ENCODE data around the gene BCR.

DNA sequence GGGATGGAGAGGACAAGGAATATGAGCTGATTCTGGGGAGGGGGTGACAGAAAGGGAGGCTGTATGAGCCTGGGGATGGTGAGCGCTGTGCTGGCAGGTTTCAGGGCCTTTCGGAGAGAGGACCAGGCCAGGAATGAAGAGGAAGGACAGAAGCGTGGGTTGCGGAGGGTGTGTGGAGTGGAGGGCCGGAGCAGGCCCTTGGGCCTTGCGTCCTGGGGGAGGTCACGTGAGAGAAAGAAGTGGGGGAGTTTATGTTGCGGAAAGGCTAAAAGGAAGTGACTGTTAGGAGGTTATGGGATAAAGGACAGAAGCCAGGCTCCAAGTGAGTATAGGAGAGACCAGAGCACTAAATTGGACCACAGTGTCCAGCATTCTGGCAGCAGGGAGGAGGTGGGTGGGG is 17.5 kb downstream of the BCR start:
- TF ChIP-seq TBP (IDR thresholded peaks at IDR 0.05; ENCODE audit: low read depth, low read length) (no peak), HDAC2 (IDR thresholded peaks at IDR 0.05; ENCODE audit: borderline replicate concordance in 1 of 2, low read depth in 2 of 2, low read length in 2 of 2) (no peak), EGR1 (IDR thresholded peaks at IDR 0.05; ENCODE audit: borderline replicate concordance, low read depth, low read length) (no peak), RXRA (IDR thresholded peaks at IDR 0.05; ENCODE audit: insufficient read depth, low read depth, low read length) (no peak), FOSL1 (IDR thresholded peaks at IDR 0.05; ENCODE audit: insufficient read depth, low read depth, low read length) (no peak)
- TF ChIP-seq, protein P1, sequence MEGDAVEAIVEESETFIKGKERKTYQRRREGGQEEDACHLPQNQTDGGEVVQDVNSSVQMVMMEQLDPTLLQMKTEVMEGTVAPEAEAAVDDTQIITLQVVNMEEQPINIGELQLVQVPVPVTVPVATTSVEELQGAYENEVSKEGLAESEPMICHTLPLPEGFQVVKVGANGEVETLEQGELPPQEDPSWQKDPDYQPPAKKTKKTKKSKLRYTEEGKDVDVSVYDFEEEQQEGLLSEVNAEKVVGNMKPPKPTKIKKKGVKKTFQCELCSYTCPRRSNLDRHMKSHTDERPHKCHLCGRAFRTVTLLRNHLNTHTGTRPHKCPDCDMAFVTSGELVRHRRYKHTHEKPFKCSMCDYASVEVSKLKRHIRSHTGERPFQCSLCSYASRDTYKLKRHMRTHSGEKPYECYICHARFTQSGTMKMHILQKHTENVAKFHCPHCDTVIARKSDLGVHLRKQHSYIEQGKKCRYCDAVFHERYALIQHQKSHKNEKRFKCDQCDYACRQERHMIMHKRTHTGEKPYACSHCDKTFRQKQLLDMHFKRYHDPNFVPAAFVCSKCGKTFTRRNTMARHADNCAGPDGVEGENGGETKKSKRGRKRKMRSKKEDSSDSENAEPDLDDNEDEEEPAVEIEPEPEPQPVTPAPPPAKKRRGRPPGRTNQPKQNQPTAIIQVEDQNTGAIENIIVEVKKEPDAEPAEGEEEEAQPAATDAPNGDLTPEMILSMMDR (IDR thresholded peaks at IDR 0.05; ENCODE audit: control extremely low read depth in 1 of 3, insufficient read depth in 1 of 3, low read depth in 1 of 3, low read length in 3 of 3) = no peak
- TF ChIP-seq, protein P2, sequence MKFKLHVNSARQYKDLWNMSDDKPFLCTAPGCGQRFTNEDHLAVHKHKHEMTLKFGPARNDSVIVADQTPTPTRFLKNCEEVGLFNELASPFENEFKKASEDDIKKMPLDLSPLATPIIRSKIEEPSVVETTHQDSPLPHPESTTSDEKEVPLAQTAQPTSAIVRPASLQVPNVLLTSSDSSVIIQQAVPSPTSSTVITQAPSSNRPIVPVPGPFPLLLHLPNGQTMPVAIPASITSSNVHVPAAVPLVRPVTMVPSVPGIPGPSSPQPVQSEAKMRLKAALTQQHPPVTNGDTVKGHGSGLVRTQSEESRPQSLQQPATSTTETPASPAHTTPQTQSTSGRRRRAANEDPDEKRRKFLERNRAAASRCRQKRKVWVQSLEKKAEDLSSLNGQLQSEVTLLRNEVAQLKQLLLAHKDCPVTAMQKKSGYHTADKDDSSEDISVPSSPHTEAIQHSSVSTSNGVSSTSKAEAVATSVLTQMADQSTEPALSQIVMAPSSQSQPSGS (IDR thresholded peaks at IDR 0.05; ENCODE audit: low read length) = no peak

Measured in H1 (cell line).